NCI-H128 (cell line): ENCODE data around the gene TEX264.

ENCODE experiments used
- DNase-seq: peaks from one replicate; lab custom pipeline; 2025; ENCODE audit not compliant: unreplicated experiment; lab: John Stamatoyannopoulos, UW

TEX264 gene

DNA sequence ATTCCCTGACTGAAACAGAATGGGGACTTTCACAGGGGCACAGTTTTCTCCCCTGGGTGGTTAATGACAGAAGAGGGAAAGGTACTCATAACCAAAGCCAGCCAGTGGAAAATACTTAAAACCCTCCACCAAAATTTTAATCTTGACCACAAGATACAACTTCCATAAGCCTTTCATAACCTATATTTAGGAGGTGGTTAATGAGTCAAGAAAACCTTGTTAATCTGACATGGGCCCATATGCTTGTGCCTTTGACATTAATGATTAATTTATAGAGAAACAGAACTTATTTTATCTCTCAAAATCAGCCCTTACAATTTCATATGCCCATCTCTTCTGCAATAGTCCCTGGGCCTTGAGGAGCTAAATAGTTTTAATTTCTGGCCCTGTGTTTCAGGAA lies 76.8 kb downstream of the TEX264 start:
- DNase-seq = no peak

DNA sequence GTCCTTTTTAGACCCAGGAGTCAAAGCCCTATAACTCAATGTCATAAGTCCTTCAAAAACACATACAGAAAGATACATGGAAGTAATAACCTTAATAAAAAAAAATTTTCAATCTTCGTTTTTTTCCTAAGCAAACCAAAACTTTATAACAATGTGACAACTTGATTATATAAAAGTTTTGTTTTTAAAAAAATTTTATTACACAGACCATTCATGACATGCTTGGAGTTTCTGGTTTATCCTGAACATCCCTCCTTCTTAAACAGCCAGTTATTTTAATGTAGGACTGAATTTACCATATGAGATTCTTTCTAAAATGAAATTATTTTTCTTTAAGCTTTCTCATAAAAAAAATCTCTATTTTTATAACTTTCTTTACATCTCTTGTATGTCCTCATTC lies 77.3 kb downstream of the TEX264 start:
- no peak for DNase-seq

DNA sequence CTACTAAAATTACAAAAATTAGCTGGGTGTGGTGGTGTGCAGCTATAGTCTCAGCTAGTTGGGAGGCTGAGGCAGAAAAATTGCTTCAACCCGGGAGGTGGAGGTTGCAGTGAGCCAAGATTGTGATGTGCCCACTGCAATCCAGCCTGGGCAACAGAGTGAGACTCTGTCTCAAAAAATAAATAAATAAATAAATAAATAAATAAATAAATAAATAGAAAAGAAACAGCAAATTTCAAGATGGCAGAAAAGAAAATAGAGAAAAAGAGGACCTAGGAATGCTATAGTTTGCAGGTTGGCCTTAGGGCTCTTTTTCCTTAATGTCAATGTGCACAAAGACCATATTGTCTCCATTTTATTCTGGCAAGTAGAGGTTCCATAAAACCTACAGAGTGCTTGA lies 79.8 kb downstream of the TEX264 start:
- DNase-seq = no peak

DNA sequence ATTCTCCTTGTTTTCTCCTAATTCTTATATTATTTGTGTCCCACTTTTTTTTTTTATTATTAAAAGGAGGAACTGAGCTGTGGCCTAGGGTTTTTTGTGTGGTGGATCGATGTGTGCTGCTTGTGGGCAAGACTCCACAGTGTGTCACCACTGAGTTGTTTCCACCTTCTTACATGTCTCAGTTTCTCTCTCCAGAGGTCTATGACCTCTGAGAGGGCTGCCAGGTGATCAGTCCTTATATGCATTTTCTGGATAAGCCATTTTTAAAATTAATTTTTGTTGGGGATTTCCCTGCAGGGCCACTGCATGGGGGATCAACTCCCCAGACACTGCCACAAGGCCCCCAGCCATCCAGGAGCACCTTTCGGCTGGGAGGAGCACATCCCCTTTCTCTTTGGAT lies 80.2 kb downstream of the TEX264 start:
- no peak for DNase-seq
